Body of pancreas (tissue), 4 donors: ENCODE data around the gene TERC.

Experiments used
- POLR2A ChIP-seq, 3 donors: fragments of 450-650 bp; IDR thresholded peaks; one replicate each; pipeline ENCODE4 v1.6.1; 2016; ENCODE audit warnings: antibody characterized with exemption in 3 of 3, mild to moderate bottlenecking in 2 of 3
- TF ChIP-seq, protein P1 (sequence below), 7 experiments: fragments of 450-650 bp in 4 of 7; fragments of 200-600 bp in 3 of 7; sonication (generic) in 3 of 7; IDR thresholded peaks; one replicate each; pipeline ENCODE4 v1.5.1; 2016 to 2019; ENCODE audit warnings: antibody characterized with exemption in 7 of 7

DNA sequence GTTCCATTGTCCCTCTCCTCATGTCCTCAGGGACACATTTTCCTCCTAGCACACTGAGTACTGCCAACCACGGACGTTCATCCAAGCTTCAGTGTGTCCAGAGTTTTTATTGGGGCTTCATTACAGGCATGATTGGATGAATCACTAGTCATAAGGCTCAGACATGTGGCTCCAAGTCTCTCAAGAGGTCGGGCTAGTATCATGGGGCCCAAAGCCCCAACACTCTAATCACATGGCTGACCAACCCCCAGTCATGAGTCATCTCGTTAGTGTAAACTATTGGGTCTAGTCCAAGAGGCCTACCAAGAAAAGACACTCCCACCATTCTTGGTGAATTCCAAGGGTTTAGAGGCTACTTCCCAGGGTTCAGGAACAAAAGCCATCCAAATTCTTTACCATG, 4.4 kb downstream of the TERC start:
- TF ChIP-seq POLR2A (IDR thresholded peaks at IDR 0.05), result no peak
- TF ChIP-seq, protein P1, sequence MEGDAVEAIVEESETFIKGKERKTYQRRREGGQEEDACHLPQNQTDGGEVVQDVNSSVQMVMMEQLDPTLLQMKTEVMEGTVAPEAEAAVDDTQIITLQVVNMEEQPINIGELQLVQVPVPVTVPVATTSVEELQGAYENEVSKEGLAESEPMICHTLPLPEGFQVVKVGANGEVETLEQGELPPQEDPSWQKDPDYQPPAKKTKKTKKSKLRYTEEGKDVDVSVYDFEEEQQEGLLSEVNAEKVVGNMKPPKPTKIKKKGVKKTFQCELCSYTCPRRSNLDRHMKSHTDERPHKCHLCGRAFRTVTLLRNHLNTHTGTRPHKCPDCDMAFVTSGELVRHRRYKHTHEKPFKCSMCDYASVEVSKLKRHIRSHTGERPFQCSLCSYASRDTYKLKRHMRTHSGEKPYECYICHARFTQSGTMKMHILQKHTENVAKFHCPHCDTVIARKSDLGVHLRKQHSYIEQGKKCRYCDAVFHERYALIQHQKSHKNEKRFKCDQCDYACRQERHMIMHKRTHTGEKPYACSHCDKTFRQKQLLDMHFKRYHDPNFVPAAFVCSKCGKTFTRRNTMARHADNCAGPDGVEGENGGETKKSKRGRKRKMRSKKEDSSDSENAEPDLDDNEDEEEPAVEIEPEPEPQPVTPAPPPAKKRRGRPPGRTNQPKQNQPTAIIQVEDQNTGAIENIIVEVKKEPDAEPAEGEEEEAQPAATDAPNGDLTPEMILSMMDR (IDR thresholded peaks at IDR 0.05), result no peak
